RWPE1 (cell line): ENCODE measurements around the gene AP5S1.

Source experiments
- CTCF ChIA-PET: fragments of 350-600 bp; sonication (Branson Sonifier 250); formaldehyde crosslinking; extraction: SDS; loops from one replicate; lab custom pipeline; 2021; lab: Yijun Ruan, JAX
- POLR2A ChIA-PET: fragments of 400-600 bp; formaldehyde crosslinking; extraction: SDS; loops from one replicate; lab custom pipeline; 2020; ENCODE audit warnings: antibody characterized with exemption; ENCODE audit not compliant: low non-redundant PET; lab: Yijun Ruan, JAX
- DNase-seq: peaks from one replicate; pipeline ENCODE4 v3.0.0; 2012; ENCODE audit warnings: low spot score
- H3K27ac ChIP-seq: fragments of 450-650 bp; 2 replicates; pipeline ENCODE4 v1.5.1; 2017
- CTCF ChIP-seq: fragments of 450-650 bp; conservative IDR thresholded peaks from 2 replicates; pipeline ENCODE4 v1.5.1; 2017; ENCODE audit warnings: low read depth, mild to moderate bottlenecking

AP5S1 gene

GRCh38 chr20:3803854-3804253 lies 16.5 kb upstream of the AP5S1 start:
- H3K27ac ChIP-seq, result peak overlapping the region; percentile 100
- no peak for TF ChIP-seq CTCF
- no peak for DNase-seq
- ChIA-PET CTCF (no interaction called here), POLR2A (interaction anchor here (0.7 to 1.1 kb wide), 2 partner anchors 14 to 35 kb away, joined by 3 to 6 read pairs; no protein-coding TSS in a partner anchor)

- DNase-seq, result no peak
- ChIA-PET CTCF (no interaction called here), POLR2A (no interaction called here)
- TF ChIP-seq CTCF, result no peak
- peak overlapping the region; percentile 100 for H3K27ac ChIP-seq
Observed at GRCh38 chr20:3804254-3804751, 16.0 kb upstream of the AP5S1 start.

- POLR2A ChIA-PET, result no interaction called here
- TF ChIP-seq CTCF, result no peak
- peak overlapping the region; percentile 100 for H3K27ac ChIP-seq
- DNase-seq, result no peak
- CTCF ChIA-PET, result no interaction called here
Observed at GRCh38 chr20:3804781-3805180, 15.6 kb upstream of the AP5S1 start.

GRCh38 chr20:3808544-3808943 lies 11.8 kb upstream of the AP5S1 start:
- ChIA-PET POLR2A (interaction anchor here (0.8 kb wide), 1 partner anchor 10 kb away, joined by 4 read pairs; no protein-coding TSS in a partner anchor), CTCF (interaction anchor here (0.9 to 1.1 kb wide), 2 partner anchors 10 to 13 kb away, joined by 3 to 4 read pairs; no protein-coding TSS in a partner anchor)
- H3K27ac ChIP-seq, result peak overlapping the region; percentile 100
- no peak for DNase-seq
- no peak for TF ChIP-seq CTCF

GRCh38 chr20:3811467-3812258 lies 8.7 kb upstream of the AP5S1 start:
- H3K27ac ChIP-seq, result peak overlapping the region; percentile 100
- POLR2A ChIA-PET, result interaction anchor here (0.6 kb wide), 1 partner anchor 22 kb away, joined by 4 read pairs; no protein-coding TSS in a partner anchor
- DNase-seq, result peak; percentile 97
- CTCF ChIA-PET, result interaction anchor here (0.5 to 1.2 kb wide), 4 partner anchors 9 to 135 kb away, joined by 3 to 4 read pairs (median 4); partner anchors contain the start of gene AP5S1
- TF ChIP-seq CTCF, result no peak

- POLR2A ChIA-PET, result interaction anchor here (0.6 kb wide), 1 partner anchor 23 kb away, joined by 4 read pairs; no protein-coding TSS in a partner anchor
Observed at GRCh38 chr20:3812259-3812681, 8.1 kb upstream of the AP5S1 start.

More at GRCh38 chr20:3812259-3812681, 8.1 kb upstream of the AP5S1 start:
- TF ChIP-seq CTCF, result no peak
- CTCF ChIA-PET, result interaction anchor here (0.6 to 1.2 kb wide), 3 partner anchors 8 to 42 kb away, joined by 3 to 4 read pairs (median 4); partner anchors contain the start of gene AP5S1
- H3K27ac ChIP-seq, result peak overlapping the region; percentile 100
- no peak for DNase-seq
